Thyroid gland (tissue), 4 donors: ENCODE data around the gene C16orf86. TPM values are rescaled to one million over a fixed set of nuclear protein-coding genes. Genes with fewer than 3 reads are reported as not detected.

ENCODE experiments used
- DNase-seq, 2 donors: peaks; one replicate each; pipeline ENCODE4 v3.0.0-alpha.2; 2019
- H3K27ac ChIP-seq, 3 donors: fragments of 200-600 bp; sonication (generic); 1 replicate in 2 of 3; 2 replicates in 1 of 3; pipeline ENCODE4 v1.5.1; 2016 to 2019; ENCODE audit warnings: mild to moderate bottlenecking in 1 of 3, moderate library complexity in 1 of 3
- H3K27me3 ChIP-seq: fragments of 200-600 bp; sonication (generic); one replicate; pipeline ENCODE4 v1.5.1; 2019
- H3K36me3 ChIP-seq, 2 donors: fragments of 200-600 bp; sonication (generic); one replicate each; pipeline ENCODE4 v1.5.1; 2016 to 2019
- H3K4me1 ChIP-seq, 2 donors: fragments of 200-600 bp; sonication (generic); one replicate each; pipeline ENCODE4 v1.5.1; 2017 to 2019
- H3K4me3 ChIP-seq, 3 donors: fragments of 200-600 bp; sonication (generic); replicated peaks in 1 of 3; 1 replicate in 2 of 3; 2 replicates in 1 of 3; pipeline ENCODE4 v1.5.1; 2016; ENCODE audit warnings: mild to moderate bottlenecking in 1 of 3
- H3K9me3 ChIP-seq: fragments of 200-600 bp; sonication (generic); one replicate; pipeline ENCODE4 v1.5.1; 2017
- CTCF ChIP-seq, 6 experiments: fragments of 200-600 bp in 3 of 6; fragments of 450-650 bp in 3 of 6; sonication (generic) in 3 of 6; IDR thresholded peaks; one replicate each; pipeline ENCODE4 v1.5.1; 2016 to 2019; ENCODE audit warnings: antibody characterized with exemption in 6 of 6, mild to moderate bottlenecking in 2 of 6, inconsistent platforms in 1 of 6, moderate library complexity in 1 of 6
- POLR2A ChIP-seq, 2 donors: fragments of 450-650 bp; IDR thresholded peaks; one replicate each; pipeline ENCODE4 v1.6.1; 2017; ENCODE audit warnings: antibody characterized with exemption in 2 of 2, mild to moderate bottlenecking in 2 of 2, moderate library complexity in 1 of 2
- WGBS, 2 donors: methylation state at CpG; one replicate each; pipeline ENCODE4 v1.1.5; 2017; 5-methylcytosine and 5-hydroxymethylcytosine counted together
- intact Hi-C: fragments of 100-400 bp; cut with DNase I; formaldehyde crosslinking; loops from one replicate; pipeline ENCODE4 v1.15.1; 2023
- total RNA-seq, 4 donors: library from RNA; depleted of rRNA; stranded (reverse); fragments of >200 nt; gene quantifications; one replicate each; pipeline ENCODE4 v1.2.3, GENCODE V29; 2016

Gene C16orf86
- total RNA-seq, 4 donors from 2014 or later: 3.9 to 10.7 (median 6.9) TPM

- intact Hi-C loops: no loop called here
- H3K4me1 ChIP-seq: peaks cover 7 to 22% of the 10 kb centered on the region in 2 donors
- peaks cover 27% of the 10 kb centered on the region for H3K27me3 ChIP-seq
- TF ChIP-seq CTCF (IDR thresholded peaks at IDR 0.05) (no peak), POLR2A (IDR thresholded peaks at IDR 0.05) (no peak)
- no peak for DNase-seq
- WGBS, 2 donors: 89 to 94% methylated on average over 7 of the region's 7 CpGs
- H3K9me3 ChIP-seq: no peaks in the 10 kb centered on the region
- H3K4me3 ChIP-seq: no peak overlapping the region
- no peak overlapping the region for H3K27ac ChIP-seq
- no peaks in the 10 kb centered on the region for H3K36me3 ChIP-seq
Observed at GRCh38 chr16:67651039-67651438, 15.6 kb upstream of the C16orf86 start.

- Histone ChIP-seq H3K36me3 (no peaks in the 10 kb centered on the region), H3K4me3 (no peak overlapping the region), H3K27ac (no peak overlapping the region), H3K27me3 (peaks cover 27% of the 10 kb centered on the region), H3K4me1 (peaks cover 7 to 22% of the 10 kb centered on the region in 2 donors), H3K9me3 (no peaks in the 10 kb centered on the region)
- 68 to 91% methylated on average over 2 to 4 of the region's 4 CpGs for WGBS, 2 donors
- TF ChIP-seq POLR2A (IDR thresholded peaks at IDR 0.05) (no peak), CTCF (IDR thresholded peaks at IDR 0.05) (no peak)
- intact Hi-C loops: no loop called here
- no peak for DNase-seq
Observed at GRCh38 chr16:67651847-67652246, 14.8 kb upstream of the C16orf86 start.

- H3K4me1 ChIP-seq: peaks cover 7 to 22% of the 10 kb centered on the region in 2 donors
- H3K36me3 ChIP-seq: no peaks in the 10 kb centered on the region
- peaks cover 27% of the 10 kb centered on the region for H3K27me3 ChIP-seq
- no peaks in the 10 kb centered on the region for H3K9me3 ChIP-seq
- H3K27ac ChIP-seq: no peak overlapping the region
- H3K4me3 ChIP-seq: peak overlapping the region in 1 of 3 donors; percentile 17
- 0 to 43% methylated on average over 1 to 2 of the region's 59 CpGs for WGBS, 2 donors
- TF ChIP-seq POLR2A (IDR thresholded peaks at IDR 0.05) (no peak), CTCF (IDR thresholded peaks at IDR 0.05) (no peak)
- no peak for DNase-seq
- intact Hi-C loops: no loop called here
Observed at GRCh38 chr16:67652578-67653127, 14.0 kb upstream of the C16orf86 start.

- peaks cover 23% of the 10 kb centered on the region for H3K27me3 ChIP-seq
- 0% methylated on average over 5 to 7 of the region's 68 CpGs for WGBS, 2 donors
- no peaks in the 10 kb centered on the region for H3K9me3 ChIP-seq
- intact Hi-C loops: no loop called here
- H3K36me3 ChIP-seq: no peaks in the 10 kb centered on the region
- no peak for DNase-seq
- H3K4me3 ChIP-seq: peak overlapping the region in 1 of 3 donors; percentile 17
- TF ChIP-seq CTCF (IDR thresholded peaks at IDR 0.05) (peak in 3 of 6 experiments; percentile 19 to 27 (median 25)), POLR2A (IDR thresholded peaks at IDR 0.05) (no peak)
- H3K4me1 ChIP-seq: peaks cover 7 to 19% of the 10 kb centered on the region in 2 donors
- no peak overlapping the region for H3K27ac ChIP-seq
Observed at GRCh38 chr16:67653128-67653788, 13.4 kb upstream of the C16orf86 start.

- Histone ChIP-seq H3K4me1 (peaks cover 7 to 19% of the 10 kb centered on the region in 2 donors), H3K9me3 (no peaks in the 10 kb centered on the region), H3K36me3 (no peaks in the 10 kb centered on the region), H3K27ac (no peak overlapping the region), H3K27me3 (peaks cover 16% of the 10 kb centered on the region), H3K4me3 (no peak overlapping the region)
- TF ChIP-seq CTCF (IDR thresholded peaks at IDR 0.05) (no peak), POLR2A (IDR thresholded peaks at IDR 0.05) (no peak)
- intact Hi-C loops: no loop called here
- DNase-seq: no peak
- WGBS, 2 donors: 14 to 37% methylated on average over 10 to 13 of the region's 25 CpGs
Observed at GRCh38 chr16:67653789-67654402, 12.7 kb upstream of the C16orf86 start.
